Globus pallidus (tissue), 1 donor: ENCODE results near the gene JMJD4.

Source experiments
- DNase-seq: peaks from one replicate; pipeline ENCODE4 v3.0.0-alpha.2; 2015; ENCODE audit warnings: low spot score

The JMJD4 gene

GRCh38 chr1:227749225-227749624 is 14.1 kb upstream of the JMJD4 start:
- DNase-seq = no peak

DNA sequence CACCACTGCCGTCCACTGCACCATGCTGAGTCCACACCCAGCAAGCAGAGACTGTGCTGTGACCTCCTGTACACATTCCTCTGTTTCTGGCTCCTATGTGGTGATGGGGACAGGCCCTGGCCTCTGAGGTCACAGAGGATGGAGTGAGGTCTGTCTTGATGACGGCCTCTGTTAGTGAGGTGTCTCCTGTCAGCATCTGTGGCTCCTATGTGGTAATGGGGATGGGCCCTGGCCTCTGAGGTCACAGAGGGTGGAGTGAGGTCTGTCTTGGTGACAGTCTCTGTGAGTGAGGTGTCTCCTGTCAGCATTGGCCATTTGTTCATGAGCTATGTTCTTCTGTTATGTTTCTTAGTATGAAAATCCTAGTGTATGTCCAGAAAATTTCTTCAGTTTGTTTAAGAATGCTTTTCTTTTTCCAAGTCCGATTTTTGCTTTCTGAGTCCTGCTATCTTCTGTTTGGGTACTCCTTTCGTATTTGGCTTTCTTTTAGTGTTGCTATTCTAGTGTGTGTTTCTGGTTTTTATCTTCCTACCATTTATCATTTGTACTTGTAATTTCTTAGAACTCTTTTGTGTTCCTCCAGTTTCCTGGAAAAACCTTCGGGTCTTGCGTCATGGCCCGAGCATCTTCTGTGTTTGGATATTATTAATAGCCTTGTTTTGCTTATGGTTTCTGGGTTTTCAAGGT is 13.5 kb upstream of the JMJD4 start:
- no peak for DNase-seq

GRCh38 chr1:227747948-227748495 is 12.9 kb upstream of the JMJD4 start:
- no peak for DNase-seq

DNA sequence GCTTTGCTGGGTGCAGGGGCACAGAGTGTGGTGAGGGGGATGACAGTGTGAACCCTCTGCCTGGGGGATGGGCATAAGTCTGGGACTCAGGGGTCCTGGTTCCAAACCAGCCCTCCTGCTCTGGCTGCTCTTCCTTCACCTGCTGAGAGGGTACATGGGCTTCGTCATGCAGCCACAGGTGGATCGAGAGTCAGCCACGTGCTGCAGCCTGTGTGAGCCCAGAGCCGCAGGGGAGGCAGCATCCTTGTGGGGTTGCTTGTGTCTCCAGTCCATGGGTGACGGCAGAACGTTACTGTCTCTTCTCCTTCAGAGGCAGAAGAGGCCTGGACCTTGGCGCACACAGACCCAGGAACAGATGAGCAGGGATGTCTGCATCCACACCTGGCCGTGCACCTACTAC is 12.3 kb upstream of the JMJD4 start:
- no peak for DNase-seq

GRCh38 chr1:227746676-227747075 is 11.6 kb upstream of the JMJD4 start:
- DNase-seq = no peak

GRCh38 chr1:227745568-227746265 is 10.6 kb upstream of the JMJD4 start:
- no peak for DNase-seq

GRCh38 chr1:227744668-227745067 is 9.6 kb upstream of the JMJD4 start:
- no peak for DNase-seq

DNA sequence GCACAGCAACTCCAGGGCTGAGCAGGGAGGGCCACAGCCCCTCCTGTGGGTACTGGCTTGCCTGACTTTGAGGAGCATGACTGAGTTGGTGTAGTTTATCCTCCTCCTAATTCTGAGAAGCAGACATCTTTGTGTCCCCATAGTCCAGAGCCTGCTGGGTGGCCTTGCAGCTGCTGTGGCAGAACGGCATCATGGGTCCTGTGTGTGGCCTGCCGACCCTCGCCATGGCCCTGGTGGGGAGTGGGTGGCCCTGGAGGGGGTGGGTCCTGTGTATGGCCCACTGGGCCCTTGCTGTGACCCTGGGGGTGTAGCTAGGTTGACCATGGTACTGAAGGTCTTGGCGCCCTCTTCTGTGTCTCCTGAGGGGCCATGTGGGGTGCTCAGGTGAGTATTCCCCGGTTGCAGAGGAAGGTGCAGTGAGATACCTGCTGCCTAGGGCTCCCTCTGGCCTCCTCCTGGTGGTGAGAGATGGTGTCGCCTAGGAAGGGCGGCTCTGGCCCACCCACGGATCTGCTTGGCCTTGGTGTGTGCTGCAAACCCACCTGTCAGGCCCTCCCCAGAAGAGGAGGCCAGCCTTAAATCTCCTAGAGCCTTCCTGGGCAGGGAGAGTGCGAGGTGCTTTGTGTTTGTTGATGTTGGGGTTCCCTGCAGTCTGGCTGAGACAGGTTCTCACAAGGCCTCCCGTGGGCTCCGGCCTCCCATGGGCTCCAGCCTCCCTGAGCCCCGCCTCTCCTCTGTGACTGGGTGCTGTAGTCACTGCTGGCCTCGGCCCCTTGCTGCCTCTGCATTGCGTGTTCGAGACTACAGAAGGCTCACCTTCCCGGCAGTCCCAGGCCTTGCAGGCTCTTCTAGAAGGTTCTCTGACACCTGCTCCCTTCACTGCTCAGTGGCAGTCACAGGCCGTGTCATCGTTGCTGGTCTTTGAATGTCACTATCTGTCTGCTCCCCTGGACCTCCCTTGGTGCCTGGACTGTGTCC is 7.9 kb upstream of the JMJD4 start:
- DNase-seq = no peak

DNA sequence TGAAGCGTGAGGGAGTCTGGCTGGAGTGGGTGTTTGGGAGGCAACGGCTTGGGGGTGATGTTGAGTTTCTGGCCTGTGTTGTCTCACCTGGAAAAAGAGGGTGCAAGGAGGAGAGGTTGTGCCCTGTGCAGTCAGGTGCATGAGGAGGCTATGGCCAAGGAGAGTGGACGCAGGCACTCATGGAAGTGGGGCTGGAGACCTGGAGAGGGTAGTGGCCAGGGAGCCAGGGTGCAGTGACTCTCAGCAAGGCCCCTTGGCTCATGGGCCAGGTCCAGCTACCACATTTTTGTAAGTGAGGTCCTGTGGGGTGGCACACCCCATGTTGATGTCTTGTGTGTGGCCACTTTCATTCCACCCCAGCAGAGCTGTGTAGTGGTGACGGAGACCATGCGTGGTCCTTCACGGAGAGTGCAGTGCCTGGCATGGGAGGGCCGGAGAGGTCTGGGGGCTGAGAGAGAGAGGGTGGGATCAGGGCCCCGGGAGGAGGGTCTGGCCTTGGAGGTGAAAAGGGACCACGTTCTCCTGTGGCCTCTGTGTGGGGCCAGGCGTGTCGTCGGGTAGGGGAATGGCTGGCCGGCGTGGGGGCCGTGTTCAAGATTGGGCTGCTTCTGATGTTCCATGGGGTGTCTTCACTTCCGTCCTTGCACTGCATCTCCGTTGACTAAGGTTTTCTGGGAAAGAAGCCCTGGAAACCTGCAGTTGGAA is 6.2 kb upstream of the JMJD4 start:
- DNase-seq = no peak

DNA sequence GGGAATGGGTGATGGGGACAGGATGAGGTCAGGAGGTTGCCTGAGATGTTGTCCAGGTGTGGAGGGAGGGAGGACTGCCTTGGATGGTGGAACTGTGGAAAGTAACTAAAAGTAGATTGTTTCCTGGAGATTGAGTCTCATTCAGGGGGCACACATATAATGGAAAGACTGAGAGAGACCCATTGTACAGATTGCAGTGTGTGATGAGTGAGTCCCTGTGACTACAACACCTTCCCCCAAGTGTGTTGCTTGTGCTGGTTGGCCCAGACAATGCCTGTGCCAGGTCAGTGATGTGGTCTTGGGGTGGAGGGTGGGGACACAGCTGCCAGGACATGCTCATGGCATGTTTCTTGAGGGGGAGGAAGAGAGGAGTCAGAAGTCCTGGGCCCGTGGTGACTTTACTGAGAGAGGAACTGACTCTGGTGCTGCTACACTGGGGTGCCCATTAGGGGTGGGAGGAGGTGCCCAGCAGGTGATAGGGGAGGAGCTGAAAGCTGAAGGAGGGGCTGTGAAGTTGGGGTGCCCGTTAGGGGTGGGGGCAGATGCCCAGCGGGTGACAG is 5.4 kb upstream of the JMJD4 start:
- DNase-seq = no peak

GRCh38 chr1:227739636-227740035 is 4.5 kb upstream of the JMJD4 start:
- no peak for DNase-seq

GRCh38 chr1:227738820-227739219 is 3.7 kb upstream of the JMJD4 start:
- DNase-seq = no peak

DNA sequence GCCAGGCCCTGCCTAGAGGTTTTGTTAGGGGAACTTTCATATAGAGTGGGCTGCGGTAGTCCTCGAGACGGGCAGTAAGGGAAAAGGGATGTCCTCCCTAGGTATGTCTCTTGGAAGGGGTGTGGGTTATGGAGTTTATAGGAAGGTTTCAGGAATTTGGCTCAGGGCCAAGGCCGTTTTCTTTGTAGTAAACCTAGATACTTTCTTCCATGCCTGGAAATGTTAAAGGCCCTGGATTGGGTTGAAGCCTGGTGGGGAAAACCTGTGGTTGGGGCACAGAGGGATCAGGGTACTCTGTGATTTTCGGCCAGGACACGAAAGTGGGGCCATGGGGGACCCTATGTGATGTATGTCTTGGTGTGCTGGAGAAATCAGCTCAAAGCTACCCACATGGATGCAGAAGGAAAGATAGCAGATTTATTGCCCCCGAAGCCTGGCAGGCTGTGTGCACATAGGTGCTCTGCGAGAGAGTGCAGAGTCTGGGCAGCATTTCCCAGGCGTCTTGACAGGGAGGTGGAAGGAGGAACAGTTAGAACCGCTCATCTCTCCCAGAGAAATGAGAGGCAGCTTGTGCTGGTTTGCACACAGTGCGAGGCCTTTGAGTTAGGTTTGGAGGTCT is 1.8 kb upstream of the JMJD4 start:
- DNase-seq = no peak

GRCh38 chr1:227735539-227736285 is 610 bp upstream of the JMJD4 start:
- no peak for DNase-seq

DNA sequence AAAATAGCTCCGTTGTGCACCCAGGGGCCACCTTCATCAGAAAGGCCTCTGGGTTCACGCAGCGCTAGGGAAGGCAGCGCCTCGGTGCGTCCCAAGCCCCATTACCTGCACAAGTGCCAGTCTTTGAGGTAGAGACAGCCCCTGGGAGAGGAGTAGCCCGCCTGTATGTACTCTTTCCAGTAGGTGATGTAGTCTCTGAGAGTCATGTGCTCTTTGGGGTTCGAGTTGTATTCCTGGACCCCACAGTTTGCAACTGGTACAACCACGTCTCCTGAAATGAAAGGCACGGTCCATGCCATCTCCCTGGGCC is 601 bp downstream of the JMJD4 start:
- no peak for DNase-seq

DNA sequence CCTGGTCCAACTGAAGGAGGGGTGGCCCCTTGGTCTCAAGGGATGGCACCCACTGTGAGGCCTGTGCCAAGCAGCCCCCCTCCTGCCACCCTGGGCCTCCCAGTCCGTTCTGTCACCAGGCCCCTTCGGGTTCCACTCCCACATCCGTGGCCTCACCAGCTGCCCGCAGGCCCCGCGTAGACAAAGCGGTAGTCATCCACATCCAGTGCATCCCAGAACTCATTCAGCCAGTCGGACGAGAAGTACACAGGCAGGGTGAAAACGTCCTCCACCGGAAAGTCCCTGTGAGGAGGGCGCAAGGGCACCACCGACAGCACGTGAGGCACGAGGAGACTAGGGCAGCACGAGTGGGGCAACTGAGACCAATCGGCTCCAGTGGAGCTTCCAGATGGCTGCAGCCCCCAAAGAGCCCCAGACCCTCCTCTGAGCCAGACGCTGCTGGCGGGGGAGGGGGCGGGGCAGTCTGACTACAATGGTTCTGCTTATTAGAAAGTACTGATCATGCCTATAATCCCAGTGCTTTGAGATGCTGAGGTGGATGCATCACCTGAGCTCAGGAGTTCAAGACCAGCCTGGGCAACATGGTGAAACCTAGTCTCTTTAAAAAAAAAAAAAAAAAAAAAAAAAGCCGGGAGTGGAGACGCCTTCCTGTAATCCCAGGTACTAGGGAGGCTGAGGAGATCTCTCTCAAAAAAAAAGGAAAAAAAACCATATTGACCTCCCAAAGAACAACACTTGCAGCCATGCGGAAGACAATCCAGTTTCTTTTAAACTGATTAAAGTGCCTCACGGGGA is 1.2 kb downstream of the JMJD4 start:
- DNase-seq = no peak

DNA sequence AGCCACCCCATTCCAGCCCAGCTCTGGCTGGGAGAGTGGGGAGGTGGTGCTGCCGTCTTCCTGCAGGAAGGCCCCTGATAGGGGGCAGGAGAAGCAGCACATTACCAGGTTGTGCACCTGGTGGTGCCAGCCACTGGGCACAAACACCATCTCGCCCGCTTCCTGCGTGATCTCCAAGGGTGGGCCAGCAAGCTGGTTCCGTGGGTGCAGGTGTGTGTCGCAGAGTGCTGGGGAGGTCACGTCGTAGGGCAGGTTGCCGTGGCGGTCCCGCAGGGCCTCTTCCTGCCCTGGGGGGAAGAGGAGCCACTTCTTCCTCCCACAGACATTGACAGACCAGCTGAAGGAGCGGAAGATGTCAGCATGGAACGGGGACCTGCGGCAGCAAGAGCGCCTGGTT is 1.8 kb downstream of the JMJD4 start:
- DNase-seq = no peak

DNA sequence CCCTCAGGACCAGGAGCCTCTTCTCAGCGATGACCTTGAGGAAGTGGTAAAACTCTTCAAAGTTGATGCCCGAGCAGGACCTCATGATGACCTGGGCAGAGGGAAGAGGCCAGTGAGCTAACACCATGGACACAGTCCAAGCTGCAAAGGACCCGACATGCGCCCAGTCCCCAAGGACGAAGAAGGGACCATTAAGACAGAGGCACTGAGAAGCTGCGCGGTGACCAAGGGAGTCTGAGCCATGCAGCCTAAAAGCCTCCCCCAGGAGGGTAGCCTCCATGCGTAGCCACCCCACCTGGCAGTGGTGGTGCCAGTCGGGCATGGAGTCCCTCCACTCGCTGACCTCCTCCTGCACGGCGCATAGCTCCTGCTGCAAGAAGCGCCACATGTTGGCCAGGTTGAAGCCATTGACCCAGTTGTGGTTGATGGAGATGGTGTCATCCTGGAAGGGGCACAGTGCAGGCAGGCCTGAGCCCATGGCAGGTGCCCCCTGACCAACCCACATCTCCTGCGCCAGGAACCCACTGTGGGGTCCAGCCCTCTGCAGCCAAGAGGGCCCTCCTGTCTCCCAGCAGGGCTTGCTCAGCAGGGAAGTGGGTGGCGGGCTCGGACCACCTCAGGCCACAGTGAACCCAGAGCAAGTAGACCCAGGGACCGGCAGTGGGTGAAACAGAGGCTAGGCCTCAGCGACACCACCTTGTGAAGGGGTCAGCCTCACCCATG is 2.4 kb downstream of the JMJD4 start:
- DNase-seq = no peak
